OCI-LY7 (cell line): Measurements from ENCODE around the gene IRF2BP2. TPM values are rescaled to one million over a fixed set of nuclear protein-coding genes. Genes with fewer than 3 reads are reported as not detected.

Experiments
- BruUV-seq: library from RNA; stranded (reverse); fragments of 400-500 nt; replicated peaks from 2 replicates; lab custom pipeline; 2021; lab: Mats Ljungman, UMichigan
- CTCF ChIA-PET: fragments of 300-600 bp; sonication (Branson Sonifier 250); formaldehyde crosslinking; loops from one replicate; lab custom pipeline; 2022; ENCODE audit warnings: antibody characterized with exemption; ENCODE audit not compliant: unreplicated experiment; lab: Charles Lee
- POLR2A ChIA-PET: fragments of 300-600 bp; sonication (Branson Sonifier 250); formaldehyde crosslinking; loops from one replicate; lab custom pipeline; 2022; ENCODE audit warnings: antibody characterized with exemption; lab: Charles Lee
- DNase-seq: peaks from one replicate; pipeline ENCODE4 v3.0.0-alpha.2; 2015; ENCODE audit warnings: low spot score
- H2AFZ ChIP-seq: fragments of 200-600 bp; sonication (generic), shearing (Covaris generic); 2 replicates; pipeline ENCODE4 v1.6.1; 2014; ENCODE audit warnings: mild to moderate bottlenecking, antibody characterized with exemption, low read length, moderate library complexity
- H3K27ac ChIP-seq: fragments of 200-600 bp; sonication (generic); 2 replicates; pipeline ENCODE4 v1.5.1; 2014; ENCODE audit warnings: mixed run types, low read depth, mild to moderate bottlenecking, moderate library complexity, low read length, inconsistent platforms; ENCODE audit not compliant: poor library complexity, severe bottlenecking
- H3K36me3 ChIP-seq: fragments of 200-600 bp; sonication (generic); 2 replicates; pipeline ENCODE4 v1.6.1; 2014; ENCODE audit warnings: mild to moderate bottlenecking, antibody characterized with exemption, low read length, moderate library complexity, mixed read lengths; ENCODE audit not compliant: insufficient read depth
- H3K4me1 ChIP-seq: fragments of 200-600 bp; sonication (generic); 2 replicates; pipeline ENCODE4 v1.5.1; 2014; ENCODE audit warnings: mild to moderate bottlenecking, low read length; ENCODE audit not compliant: insufficient read depth, poor library complexity, severe bottlenecking
- H3K4me2 ChIP-seq: fragments of 200-600 bp; sonication (generic); 2 replicates; pipeline ENCODE4 v1.6.1; 2014; ENCODE audit warnings: mild to moderate bottlenecking, low read length
- H3K4me3 ChIP-seq: fragments of 200-600 bp; sonication (generic); 2 replicates; pipeline ENCODE4 v1.5.1; 2014; ENCODE audit warnings: mild to moderate bottlenecking, low read depth, low read length; ENCODE audit not compliant: poor library complexity, severe bottlenecking
- H3K79me2 ChIP-seq: fragments of 200-600 bp; sonication (generic); 2 replicates; pipeline ENCODE4 v1.6.1; 2016; ENCODE audit warnings: low read depth, mild to moderate bottlenecking, low read length, moderate library complexity, mixed read lengths; ENCODE audit not compliant: insufficient read depth
- H3K9me2 ChIP-seq: fragments of 200-600 bp; sonication (generic); 2 replicates; pipeline ENCODE4 v1.6.1; 2016; ENCODE audit warnings: mild to moderate bottlenecking, low read length, mixed read lengths; ENCODE audit not compliant: insufficient read depth
- H3K9me3 ChIP-seq: fragments of 200-600 bp; sonication (generic); 2 replicates; pipeline ENCODE4 v1.6.1; 2014; ENCODE audit warnings: mild to moderate bottlenecking, mixed run types, low read length, mixed read lengths
- H4K20me1 ChIP-seq: fragments of 200-600 bp; sonication (generic); 2 replicates; pipeline ENCODE4 v1.6.1; 2014; ENCODE audit warnings: mild to moderate bottlenecking, antibody characterized with exemption, low read length, moderate library complexity, mixed read lengths; ENCODE audit not compliant: insufficient read depth
- CTCF ChIP-seq: fragments of 200-600 bp; sonication (generic); conservative IDR thresholded peaks from 2 replicates; pipeline ENCODE4 v1.5.1; 2014; ENCODE audit warnings: mild to moderate bottlenecking, antibody characterized with exemption, low read length, moderate library complexity, mixed read lengths
- EZH2phosphoT487 ChIP-seq: fragments of 200-600 bp; sonication (generic); IDR thresholded peaks from 2 replicates; pipeline ENCODE4 v1.6.1; 2018; ENCODE audit warnings: low read depth, borderline replicate concordance, mild to moderate bottlenecking, mixed run types, antibody characterized with exemption, low read length, moderate library complexity, mixed read lengths
- intact Hi-C: fragments of 100-400 bp; cut with micrococcal nuclease; formaldehyde crosslinking; loops from one replicate; pipeline ENCODE4 v1.10.0; 2022; ENCODE audit not compliant: unreplicated experiment
- total RNA-seq, 2 experiments: library from RNA; depleted of rRNA in 1 of 2; stranded (reverse); fragments of >200 nt in 1 of 2; shearing (Covaris generic) in 1 of 2; gene quantifications; 2 replicates each; pipeline ENCODE4 v1.2.3, GENCODE V29; 2014 to 2022

IRF2BP2 gene
- total RNA-seq, 2 experiments from 2014 or later, result 40.6 to 65.9 TPM

- Histone ChIP-seq H4K20me1 (no peaks in the 10 kb centered on the region), H2AFZ (no peak overlapping the region), H3K4me1 (no peaks in the 10 kb centered on the region), H3K4me3 (no peak overlapping the region), H3K36me3 (no peaks in the 10 kb centered on the region), H3K27ac (no peak overlapping the region), H3K79me2 (no peaks in the 10 kb centered on the region), H3K4me2 (no peak overlapping the region), H3K9me2 (no peaks in the 10 kb centered on the region), H3K9me3 (no peaks in the 10 kb centered on the region)
- no TSS peak for BruUV-seq
- intact Hi-C loops, result no loop called here
- DNase-seq, result no peak
- no peak for TF ChIP-seq CTCF
- TF ChIP-seq EZH2phosphoT487, result no peak
- POLR2A ChIA-PET, result interaction anchor here (0.9 kb wide), 1 partner anchor 27 kb away, joined by 3 read pairs; no protein-coding TSS in a partner anchor
- CTCF ChIA-PET, result no interaction called here
Measured at GRCh38 chr1:234588386-234588785, 21.6 kb downstream of the IRF2BP2 start.

DNA sequence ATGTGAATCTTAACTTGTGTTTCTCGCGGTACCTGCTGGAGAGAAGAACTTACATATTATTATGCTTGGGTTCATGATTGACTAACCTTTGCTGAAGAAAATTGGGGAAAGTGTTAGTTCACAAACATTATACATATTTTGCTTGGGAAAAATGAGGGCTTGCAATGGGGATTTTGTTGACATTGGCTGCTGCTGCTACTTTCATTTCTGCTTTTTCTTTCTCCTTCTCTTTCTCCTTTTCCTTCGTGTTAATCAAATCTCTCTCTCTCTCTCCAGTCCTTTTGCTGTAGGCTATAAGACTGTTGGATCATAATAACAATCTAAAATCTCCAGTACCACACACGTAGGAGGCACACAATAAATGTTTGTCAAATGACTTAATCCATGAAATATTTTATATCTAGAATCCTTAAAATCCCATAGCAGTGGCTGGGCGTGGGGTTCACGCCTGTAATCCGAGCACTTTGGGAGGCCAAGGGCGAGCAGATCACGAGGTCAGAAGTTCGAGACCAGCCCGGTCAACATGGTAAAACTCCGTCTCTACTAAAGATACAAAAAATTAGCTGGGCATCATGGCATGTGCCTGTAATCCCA lies 23.0 kb downstream of the IRF2BP2 start:
- Histone ChIP-seq H3K79me2 (no peaks in the 10 kb centered on the region), H4K20me1 (no peaks in the 10 kb centered on the region), H3K4me3 (no peak overlapping the region), H3K9me3 (no peaks in the 10 kb centered on the region), H3K9me2 (no peaks in the 10 kb centered on the region), H3K27ac (no peak overlapping the region), H3K4me1 (no peaks in the 10 kb centered on the region), H3K36me3 (no peaks in the 10 kb centered on the region), H2AFZ (no peak overlapping the region), H3K4me2 (no peak overlapping the region)
- intact Hi-C loops, result no loop called here
- BruUV-seq, result no TSS peak
- no peak for DNase-seq
- ChIA-PET CTCF (interaction anchor here (0.7 kb wide), 1 partner anchor 8 kb away, joined by 3 read pairs; no protein-coding TSS in a partner anchor), POLR2A (no interaction called here)
- TF ChIP-seq CTCF (no peak), EZH2phosphoT487 (no peak)

DNA sequence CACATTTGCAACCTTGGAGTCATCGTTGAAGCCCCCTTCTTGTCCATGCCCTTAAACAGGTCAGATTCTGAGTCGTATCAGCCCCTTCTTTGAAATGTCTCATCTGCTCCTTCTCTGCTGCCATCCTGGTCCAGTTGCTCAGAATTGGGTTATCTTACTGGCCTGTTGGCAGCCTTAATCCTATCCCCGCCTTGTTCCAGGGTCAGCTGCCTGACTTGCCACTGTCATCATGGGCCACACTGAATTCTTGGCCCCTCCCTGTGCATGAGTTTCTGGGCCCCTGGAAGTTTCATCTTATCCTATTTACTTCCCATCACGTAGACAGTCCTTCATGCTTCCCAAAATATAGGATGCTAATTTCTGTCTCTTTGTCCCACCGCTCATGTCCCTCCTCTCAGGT lies 23.7 kb downstream of the IRF2BP2 start:
- DNase-seq, result no peak
- intact Hi-C loops, result no loop called here
- no peaks in the 10 kb centered on the region for H3K36me3 ChIP-seq
- TF ChIP-seq CTCF (no peak), EZH2phosphoT487 (no peak)
- no peak overlapping the region for H2AFZ ChIP-seq
- no peaks in the 10 kb centered on the region for H4K20me1 ChIP-seq
- no peaks in the 10 kb centered on the region for H3K9me3 ChIP-seq
- H3K79me2 ChIP-seq, result no peaks in the 10 kb centered on the region
- H3K9me2 ChIP-seq, result no peaks in the 10 kb centered on the region
- ChIA-PET POLR2A (no interaction called here), CTCF (interaction anchor here (0.7 kb wide), 1 partner anchor 9 kb away, joined by 3 read pairs; no protein-coding TSS in a partner anchor)
- H3K4me2 ChIP-seq, result no peak overlapping the region
- BruUV-seq, result no TSS peak
- H3K27ac ChIP-seq, result no peak overlapping the region
- no peak overlapping the region for H3K4me3 ChIP-seq
- no peaks in the 10 kb centered on the region for H3K4me1 ChIP-seq
